SU-DHL-6 (cell line): ENCODE data around the gene ZNF264.

Experiments
- H2AFZ ChIP-seq: fragments of 200-600 bp; sonication (generic); 2 replicates; pipeline ENCODE4 v1.6.1; 2014; ENCODE audit warnings: low read depth, mild to moderate bottlenecking, moderate library complexity, mixed read lengths, antibody characterized with exemption, low read length; ENCODE audit not compliant: severe bottlenecking
- H3F3A ChIP-seq: fragments of 200-600 bp; shearing (Covaris generic); 2 replicates; pipeline ENCODE4 v1.6.0; 2016; ENCODE audit warnings: antibody characterized with exemption, mild to moderate bottlenecking; ENCODE audit not compliant: insufficient read depth
- H3K27ac ChIP-seq: fragments of 200-600 bp; sonication (generic); 2 replicates; pipeline ENCODE4 v1.5.1; 2016; ENCODE audit warnings: low read depth, mild to moderate bottlenecking, low read length, moderate library complexity, mixed read lengths
- H3K27me3 ChIP-seq: fragments of 200-600 bp; sonication (generic), shearing (Covaris generic); 2 replicates; pipeline ENCODE4 v1.6.0; 2014; ENCODE audit warnings: mild to moderate bottlenecking, low read length
- H3K36me3 ChIP-seq: fragments of 200-600 bp; sonication (generic); 2 replicates; pipeline ENCODE4 v1.6.1; 2014; ENCODE audit warnings: mild to moderate bottlenecking, low read length, mixed read lengths
- H3K4me2 ChIP-seq: fragments of 300-600, 200-600 bp; shearing (Covaris generic), sonication (generic); 2 replicates; pipeline ENCODE4 v1.6.0; 2014; ENCODE audit warnings: low read length, low read depth, mild to moderate bottlenecking; ENCODE audit not compliant: poor library complexity, severe bottlenecking
- H3K4me3 ChIP-seq: fragments of 200-600 bp; sonication (generic); 2 replicates; pipeline ENCODE4 v1.5.1; 2014; ENCODE audit warnings: antibody characterized with exemption, low read length, mild to moderate bottlenecking, mixed read lengths; ENCODE audit not compliant: insufficient read depth, poor library complexity, severe bottlenecking
- H3K79me2 ChIP-seq: fragments of 200-600 bp; sonication (generic); 2 replicates; pipeline ENCODE4 v1.6.1; 2014; ENCODE audit warnings: mild to moderate bottlenecking, low read length, moderate library complexity; ENCODE audit not compliant: insufficient read depth
- H3K9ac ChIP-seq: fragments of 200-600 bp; sonication (generic); 2 replicates; pipeline ENCODE4 v1.7.0; 2014; ENCODE audit warnings: mild to moderate bottlenecking, low read length
- H3K9me2 ChIP-seq: fragments of 200-600 bp; sonication (generic); replicated peaks from 2 replicates; pipeline ENCODE4 v1.6.1; 2014; ENCODE audit warnings: low read length; ENCODE audit not compliant: insufficient read depth
- H3K9me3 ChIP-seq: fragments of 200-600 bp; sonication (generic); 2 replicates; pipeline ENCODE4 v1.6.1; 2014; ENCODE audit warnings: low read length, mixed read lengths; ENCODE audit not compliant: insufficient read depth
- H4K20me1 ChIP-seq: fragments of 200-600 bp; sonication (generic); 2 replicates; pipeline ENCODE4 v1.6.1; 2014; ENCODE audit warnings: low read depth, mild to moderate bottlenecking, antibody characterized with exemption, low read length, moderate library complexity, mixed read lengths
- EZH2phosphoT487 ChIP-seq: fragments of 200-600 bp; sonication (generic), shearing (Covaris generic); conservative IDR thresholded peaks from 2 replicates; pipeline ENCODE4 v1.6.1; 2018; ENCODE audit warnings: mild to moderate bottlenecking, antibody characterized with exemption, low read length, moderate library complexity, mixed read lengths
- TF ChIP-seq, protein P1 (sequence below): fragments of 200-600 bp; sonication (generic); IDR thresholded peaks from one replicate; pipeline ENCODE4 v1.5.1; 2017; ENCODE audit warnings: antibody characterized with exemption, mild to moderate bottlenecking, low read length, moderate library complexity; ENCODE audit not compliant: insufficient read depth, poor library complexity, severe bottlenecking

ZNF264 gene

DNA sequence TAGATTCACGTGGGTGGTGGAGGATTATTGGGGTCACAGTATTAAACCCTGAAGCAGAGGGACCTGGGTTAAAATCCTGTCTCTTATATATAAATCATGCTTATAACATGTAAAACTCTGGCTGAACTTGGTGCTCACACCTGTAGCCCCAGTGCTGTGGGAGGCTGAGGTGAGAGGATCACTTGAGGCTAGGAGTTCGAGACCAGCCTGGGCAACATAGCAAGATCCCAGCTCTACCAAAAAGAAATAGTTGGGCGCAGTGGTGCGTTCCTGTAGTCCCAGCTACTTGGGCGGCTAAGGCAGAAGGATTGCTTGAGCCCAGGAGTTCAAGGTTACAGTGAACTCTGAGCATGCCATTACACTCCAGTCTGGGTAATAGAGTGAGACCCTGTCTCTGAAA lies 51.5 kb downstream of the ZNF264 start:
- Histone ChIP-seq H3K9ac (no peak overlapping the region), H3K9me3 (no peaks in the 10 kb centered on the region), H4K20me1 (no peaks in the 10 kb centered on the region), H3K9me2 (no peaks in the 10 kb centered on the region), H3K4me2 (no peak overlapping the region), H3K79me2 (peaks cover 28% of the 10 kb centered on the region), H3K36me3 (no peaks in the 10 kb centered on the region), H3K4me3 (no peak overlapping the region), H3K27me3 (no peaks in the 10 kb centered on the region), H3K27ac (no peak overlapping the region), H3F3A (no peaks in the 10 kb centered on the region), H2AFZ (no peak overlapping the region)
- TF ChIP-seq, protein P1, sequence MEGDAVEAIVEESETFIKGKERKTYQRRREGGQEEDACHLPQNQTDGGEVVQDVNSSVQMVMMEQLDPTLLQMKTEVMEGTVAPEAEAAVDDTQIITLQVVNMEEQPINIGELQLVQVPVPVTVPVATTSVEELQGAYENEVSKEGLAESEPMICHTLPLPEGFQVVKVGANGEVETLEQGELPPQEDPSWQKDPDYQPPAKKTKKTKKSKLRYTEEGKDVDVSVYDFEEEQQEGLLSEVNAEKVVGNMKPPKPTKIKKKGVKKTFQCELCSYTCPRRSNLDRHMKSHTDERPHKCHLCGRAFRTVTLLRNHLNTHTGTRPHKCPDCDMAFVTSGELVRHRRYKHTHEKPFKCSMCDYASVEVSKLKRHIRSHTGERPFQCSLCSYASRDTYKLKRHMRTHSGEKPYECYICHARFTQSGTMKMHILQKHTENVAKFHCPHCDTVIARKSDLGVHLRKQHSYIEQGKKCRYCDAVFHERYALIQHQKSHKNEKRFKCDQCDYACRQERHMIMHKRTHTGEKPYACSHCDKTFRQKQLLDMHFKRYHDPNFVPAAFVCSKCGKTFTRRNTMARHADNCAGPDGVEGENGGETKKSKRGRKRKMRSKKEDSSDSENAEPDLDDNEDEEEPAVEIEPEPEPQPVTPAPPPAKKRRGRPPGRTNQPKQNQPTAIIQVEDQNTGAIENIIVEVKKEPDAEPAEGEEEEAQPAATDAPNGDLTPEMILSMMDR, result no peak
- TF ChIP-seq EZH2phosphoT487, result no peak

DNA sequence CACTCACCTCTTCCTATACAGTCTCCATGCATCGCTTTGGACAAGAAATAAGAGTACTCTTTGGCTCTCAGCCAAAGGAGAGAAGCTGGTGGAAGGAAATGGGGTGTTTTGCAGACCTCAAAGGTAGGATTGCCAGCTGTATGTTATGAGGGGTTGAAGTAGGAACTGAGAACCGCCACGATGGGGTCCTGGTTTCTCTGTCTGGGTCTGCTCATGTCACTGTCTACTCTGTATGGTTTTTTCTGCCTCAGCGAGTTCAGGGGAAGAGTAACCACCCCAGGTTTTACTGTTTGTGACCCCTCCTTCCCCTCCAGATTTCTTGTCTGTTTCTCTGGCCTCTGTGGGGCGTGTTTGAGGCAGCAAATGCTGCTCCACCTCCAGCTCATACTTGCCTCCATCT lies 53.2 kb downstream of the ZNF264 start:
- H3K79me2 ChIP-seq, result peaks cover 28% of the 10 kb centered on the region
- no peak overlapping the region for H3K4me3 ChIP-seq
- H2AFZ ChIP-seq, result no peak overlapping the region
- no peaks in the 10 kb centered on the region for H3K9me2 ChIP-seq
- H4K20me1 ChIP-seq, result no peaks in the 10 kb centered on the region
- no peak overlapping the region for H3K4me2 ChIP-seq
- no peaks in the 10 kb centered on the region for H3K36me3 ChIP-seq
- TF ChIP-seq EZH2phosphoT487, result no peak
- TF ChIP-seq, protein P1, result no peak
- no peaks in the 10 kb centered on the region for H3F3A ChIP-seq
- H3K9me3 ChIP-seq, result no peaks in the 10 kb centered on the region
- H3K9ac ChIP-seq, result no peak overlapping the region
- no peak overlapping the region for H3K27ac ChIP-seq
- H3K27me3 ChIP-seq, result no peaks in the 10 kb centered on the region

DNA sequence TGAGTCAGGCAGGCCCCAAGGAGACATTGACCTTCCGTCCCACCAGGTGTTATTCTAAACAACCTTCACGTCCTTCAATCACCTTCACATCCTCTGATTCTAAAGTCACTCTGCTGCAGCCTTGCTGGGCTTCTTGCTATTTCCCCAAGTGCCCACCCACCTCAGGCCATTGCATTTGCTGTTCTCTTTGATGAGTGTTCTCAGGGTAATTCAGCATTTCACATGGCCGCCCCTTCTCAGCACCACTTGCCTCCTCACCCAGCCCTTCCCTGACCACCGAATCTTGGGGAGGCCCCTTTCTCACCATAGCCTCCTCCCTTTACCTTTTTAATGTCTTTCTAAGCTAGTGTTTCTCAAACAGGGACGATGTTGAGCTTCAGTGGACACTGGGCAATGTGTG lies 53.8 kb downstream of the ZNF264 start:
- Histone ChIP-seq H3K79me2 (peaks cover 28% of the 10 kb centered on the region), H3K4me3 (no peak overlapping the region), H3K9ac (no peak overlapping the region), H3K4me2 (no peak overlapping the region), H3F3A (no peaks in the 10 kb centered on the region), H2AFZ (no peak overlapping the region), H3K36me3 (no peaks in the 10 kb centered on the region), H3K9me2 (no peaks in the 10 kb centered on the region), H3K27ac (no peak overlapping the region), H4K20me1 (no peaks in the 10 kb centered on the region), H3K9me3 (no peaks in the 10 kb centered on the region), H3K27me3 (no peaks in the 10 kb centered on the region)
- no peak for TF ChIP-seq EZH2phosphoT487
- TF ChIP-seq, protein P1, result no peak

GRCh38 chr19:57245959-57246358 lies 54.7 kb downstream of the ZNF264 start:
- Histone ChIP-seq H4K20me1 (no peaks in the 10 kb centered on the region), H3K9ac (no peak overlapping the region), H3K36me3 (peaks cover 2% of the 10 kb centered on the region; the same call in 1 of the 2 replicates)

More at GRCh38 chr19:57245959-57246358, 54.7 kb downstream of the ZNF264 start:
- Histone ChIP-seq H3F3A (no peaks in the 10 kb centered on the region), H3K4me2 (no peak overlapping the region), H3K79me2 (peaks cover 25% of the 10 kb centered on the region), H3K27me3 (no peaks in the 10 kb centered on the region), H3K4me3 (no peak overlapping the region), H3K9me3 (no peaks in the 10 kb centered on the region), H2AFZ (no peak overlapping the region), H3K27ac (no peak overlapping the region), H3K9me2 (no peaks in the 10 kb centered on the region)
- TF ChIP-seq EZH2phosphoT487, result no peak
- TF ChIP-seq, protein P1, result no peak
